Upper lobe of left lung (tissue), 4 donors: ENCODE results near the gene THAP2.

Experiments used
- POLR2A ChIP-seq, 4 donors: fragments of 450-650 bp; IDR thresholded peaks; one replicate each; pipeline ENCODE4 v1.5.1; 2016 to 2017; ENCODE audit warnings: antibody characterized with exemption in 4 of 4, mild to moderate bottlenecking in 2 of 4
- TF ChIP-seq, protein P1 (sequence below), 6 experiments: fragments of 450-650 bp in 4 of 6; fragments of 200-600 bp in 2 of 6; sonication (generic) in 2 of 6; IDR thresholded peaks; one replicate each; pipeline ENCODE4 v1.5.1; 2016 to 2019; ENCODE audit warnings: antibody characterized with exemption in 6 of 6

DNA sequence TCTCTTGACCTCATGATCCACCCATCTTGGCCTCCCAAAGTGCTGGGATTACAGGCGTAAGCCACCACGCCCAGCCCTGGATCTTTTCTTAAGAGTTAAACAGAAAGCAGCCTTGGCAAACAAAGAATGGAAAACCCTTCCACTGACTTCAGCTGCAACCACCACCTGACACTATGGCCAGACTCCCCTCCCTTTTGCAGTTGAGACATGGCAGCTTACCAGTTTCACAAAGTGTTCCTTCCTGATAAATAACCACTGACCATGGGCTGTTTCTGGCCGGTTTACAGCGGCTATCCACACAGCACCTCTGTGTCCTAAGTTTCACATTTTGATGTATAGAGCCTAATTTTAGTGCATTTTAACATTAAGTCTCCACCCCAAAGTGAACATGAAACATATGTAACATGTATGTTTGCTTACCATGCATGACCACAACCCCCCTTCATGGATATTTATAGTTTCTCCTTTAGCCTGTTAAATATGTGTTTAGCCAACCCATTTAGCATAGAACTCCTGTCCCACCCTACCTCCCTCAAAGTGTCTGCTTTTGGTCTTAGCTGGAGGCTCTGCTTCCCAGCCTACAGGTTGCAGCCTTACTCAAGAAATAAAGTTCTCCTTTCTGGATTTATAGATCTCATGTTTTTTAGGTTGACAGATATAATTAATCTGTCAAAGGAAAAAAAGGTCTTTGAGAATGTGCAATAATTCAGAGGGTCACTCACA is 57.8 kb downstream of the THAP2 start:
- TF ChIP-seq POLR2A (IDR thresholded peaks at IDR 0.05) = no peak
- TF ChIP-seq, protein P1, sequence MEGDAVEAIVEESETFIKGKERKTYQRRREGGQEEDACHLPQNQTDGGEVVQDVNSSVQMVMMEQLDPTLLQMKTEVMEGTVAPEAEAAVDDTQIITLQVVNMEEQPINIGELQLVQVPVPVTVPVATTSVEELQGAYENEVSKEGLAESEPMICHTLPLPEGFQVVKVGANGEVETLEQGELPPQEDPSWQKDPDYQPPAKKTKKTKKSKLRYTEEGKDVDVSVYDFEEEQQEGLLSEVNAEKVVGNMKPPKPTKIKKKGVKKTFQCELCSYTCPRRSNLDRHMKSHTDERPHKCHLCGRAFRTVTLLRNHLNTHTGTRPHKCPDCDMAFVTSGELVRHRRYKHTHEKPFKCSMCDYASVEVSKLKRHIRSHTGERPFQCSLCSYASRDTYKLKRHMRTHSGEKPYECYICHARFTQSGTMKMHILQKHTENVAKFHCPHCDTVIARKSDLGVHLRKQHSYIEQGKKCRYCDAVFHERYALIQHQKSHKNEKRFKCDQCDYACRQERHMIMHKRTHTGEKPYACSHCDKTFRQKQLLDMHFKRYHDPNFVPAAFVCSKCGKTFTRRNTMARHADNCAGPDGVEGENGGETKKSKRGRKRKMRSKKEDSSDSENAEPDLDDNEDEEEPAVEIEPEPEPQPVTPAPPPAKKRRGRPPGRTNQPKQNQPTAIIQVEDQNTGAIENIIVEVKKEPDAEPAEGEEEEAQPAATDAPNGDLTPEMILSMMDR (IDR thresholded peaks at IDR 0.05) = no peak
